ENCODE results near the gene CTH.
"Not testable (repeated sequence)": the region's sequence is repeated elsewhere in the genome, so short reads cannot be mapped to it uniquely, and the experiment has no call there.

The CTH gene

DNA sequence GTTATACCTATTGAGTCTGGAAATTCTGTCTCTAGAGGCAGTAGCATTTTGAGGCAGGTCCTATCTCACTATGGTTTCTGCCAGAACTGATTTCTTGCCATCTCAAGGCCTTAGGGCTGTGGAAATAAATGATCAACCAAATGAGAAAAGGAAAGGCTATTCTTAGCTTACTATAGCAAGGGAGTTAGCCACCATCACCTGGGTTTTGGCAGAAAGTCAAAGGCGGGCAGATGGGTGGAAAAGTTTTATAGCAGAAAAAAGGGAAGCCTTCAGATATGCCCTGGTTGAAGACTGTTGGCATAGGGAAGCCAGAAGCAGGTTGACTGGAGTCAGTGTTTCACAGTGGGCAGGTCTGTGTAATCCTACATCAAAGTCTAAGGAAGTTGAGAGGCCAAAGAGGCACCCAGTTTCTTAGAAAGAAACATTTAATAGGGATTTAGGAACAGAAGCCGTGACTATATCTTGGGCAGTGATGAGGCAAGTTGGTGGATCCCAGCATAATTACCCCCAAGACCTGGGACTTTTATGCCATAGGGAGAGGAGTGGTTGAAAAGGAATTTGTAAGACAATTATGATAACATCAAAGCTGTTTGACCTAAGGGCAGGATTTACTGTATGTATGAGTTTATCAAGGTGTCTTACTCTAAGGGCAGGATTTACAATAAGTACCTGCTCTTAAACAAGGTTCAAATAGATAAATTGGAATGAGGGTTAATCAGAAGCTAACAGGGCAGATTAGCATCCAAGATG is 29.7 kb downstream of the CTH start:
- TF ChIP-seq, protein P1, sequence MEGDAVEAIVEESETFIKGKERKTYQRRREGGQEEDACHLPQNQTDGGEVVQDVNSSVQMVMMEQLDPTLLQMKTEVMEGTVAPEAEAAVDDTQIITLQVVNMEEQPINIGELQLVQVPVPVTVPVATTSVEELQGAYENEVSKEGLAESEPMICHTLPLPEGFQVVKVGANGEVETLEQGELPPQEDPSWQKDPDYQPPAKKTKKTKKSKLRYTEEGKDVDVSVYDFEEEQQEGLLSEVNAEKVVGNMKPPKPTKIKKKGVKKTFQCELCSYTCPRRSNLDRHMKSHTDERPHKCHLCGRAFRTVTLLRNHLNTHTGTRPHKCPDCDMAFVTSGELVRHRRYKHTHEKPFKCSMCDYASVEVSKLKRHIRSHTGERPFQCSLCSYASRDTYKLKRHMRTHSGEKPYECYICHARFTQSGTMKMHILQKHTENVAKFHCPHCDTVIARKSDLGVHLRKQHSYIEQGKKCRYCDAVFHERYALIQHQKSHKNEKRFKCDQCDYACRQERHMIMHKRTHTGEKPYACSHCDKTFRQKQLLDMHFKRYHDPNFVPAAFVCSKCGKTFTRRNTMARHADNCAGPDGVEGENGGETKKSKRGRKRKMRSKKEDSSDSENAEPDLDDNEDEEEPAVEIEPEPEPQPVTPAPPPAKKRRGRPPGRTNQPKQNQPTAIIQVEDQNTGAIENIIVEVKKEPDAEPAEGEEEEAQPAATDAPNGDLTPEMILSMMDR (conservative IDR thresholded peaks at IDR 0.05; ENCODE audit: low read depth, low read length): no peak
- H3K4me3 ChIP-seq (ENCODE audit: low read length): no peak overlapping the region
- no peak for DNase-seq (ENCODE audit: low read depth)

DNA sequence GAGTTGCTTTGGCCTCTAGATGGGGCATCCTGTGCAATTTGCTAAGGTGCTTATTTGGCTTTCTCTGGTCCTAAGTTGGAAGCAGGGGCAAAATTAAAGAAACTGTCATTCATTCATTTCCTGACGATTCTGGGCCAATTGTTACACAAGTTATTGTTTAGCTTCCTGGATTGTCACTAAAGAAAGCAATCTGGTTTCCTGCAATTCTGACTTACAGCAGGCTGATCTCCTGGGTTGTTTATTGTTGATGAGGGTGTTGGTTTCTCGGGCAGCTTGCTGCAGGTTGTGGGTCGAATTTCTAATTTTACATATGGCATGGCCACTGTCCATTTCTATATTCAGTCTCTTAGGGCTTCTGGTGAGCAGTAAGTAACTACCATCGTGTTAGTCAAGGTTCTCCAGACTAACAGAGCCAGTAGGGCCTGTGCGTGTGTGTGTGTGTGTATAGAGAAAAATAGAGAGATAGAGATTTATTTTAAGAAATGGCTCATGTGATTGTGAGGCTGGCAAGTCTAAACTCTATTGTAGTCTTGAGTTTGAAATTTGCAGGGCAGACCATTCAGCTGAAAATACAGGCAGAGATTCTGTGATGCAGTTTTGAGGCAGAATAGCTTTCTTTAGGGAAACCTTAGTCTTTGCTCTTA is 30.4 kb downstream of the CTH start:
- DNase-seq (ENCODE audit: low read depth): no peak
- TF ChIP-seq, protein P1 (conservative IDR thresholded peaks at IDR 0.05; ENCODE audit: low read depth, low read length): no peak
- no peak overlapping the region for H3K4me3 ChIP-seq (ENCODE audit: low read length)

DNA sequence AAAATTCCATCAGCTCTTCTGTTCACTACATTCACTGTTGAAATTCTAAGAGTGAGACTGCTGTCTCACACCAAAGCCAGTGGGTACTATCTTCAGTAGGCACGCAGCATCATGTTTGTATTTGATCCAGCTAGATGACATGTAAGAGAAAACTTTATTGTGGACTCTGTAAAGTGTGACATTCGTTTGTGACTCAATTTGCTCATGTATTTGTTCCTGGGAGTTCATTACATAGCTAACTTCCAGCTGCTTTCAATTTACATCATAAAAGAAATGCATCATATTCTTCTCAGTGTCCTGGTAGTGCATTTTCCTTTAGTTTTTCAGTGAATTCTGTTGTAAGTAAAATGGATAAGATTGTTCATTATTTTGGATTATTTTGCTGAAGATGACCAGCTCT is 31.4 kb downstream of the CTH start:
- no peak overlapping the region for H3K4me3 ChIP-seq (ENCODE audit: low read length)
- TF ChIP-seq, protein P1 (conservative IDR thresholded peaks at IDR 0.05; ENCODE audit: low read depth, low read length): no peak
- no peak for DNase-seq (ENCODE audit: low read depth)

DNA sequence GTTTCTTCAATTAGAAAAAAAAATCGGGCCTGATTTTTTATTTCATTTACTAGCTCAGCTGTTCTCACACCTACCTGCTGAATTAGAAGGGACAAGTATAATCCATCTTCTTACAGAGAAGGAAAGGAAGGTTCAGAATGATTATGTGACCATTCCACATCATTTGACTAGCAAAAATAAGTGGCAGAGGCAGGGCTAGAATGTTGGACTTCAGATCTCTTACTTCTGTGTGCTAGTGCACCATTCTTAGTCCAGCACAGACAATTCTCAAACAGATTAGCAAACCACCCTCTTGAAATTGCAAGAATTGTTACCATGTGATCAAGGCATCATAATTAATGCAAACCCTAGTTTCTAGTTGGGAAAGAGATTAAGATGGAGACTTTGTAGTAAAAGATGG is 32.7 kb downstream of the CTH start:
- H3K4me3 ChIP-seq (ENCODE audit: low read length): no peak overlapping the region
- TF ChIP-seq, protein P1 (conservative IDR thresholded peaks at IDR 0.05; ENCODE audit: low read depth, low read length): no peak
- DNase-seq (ENCODE audit: low read depth): peak; percentile 27

DNA sequence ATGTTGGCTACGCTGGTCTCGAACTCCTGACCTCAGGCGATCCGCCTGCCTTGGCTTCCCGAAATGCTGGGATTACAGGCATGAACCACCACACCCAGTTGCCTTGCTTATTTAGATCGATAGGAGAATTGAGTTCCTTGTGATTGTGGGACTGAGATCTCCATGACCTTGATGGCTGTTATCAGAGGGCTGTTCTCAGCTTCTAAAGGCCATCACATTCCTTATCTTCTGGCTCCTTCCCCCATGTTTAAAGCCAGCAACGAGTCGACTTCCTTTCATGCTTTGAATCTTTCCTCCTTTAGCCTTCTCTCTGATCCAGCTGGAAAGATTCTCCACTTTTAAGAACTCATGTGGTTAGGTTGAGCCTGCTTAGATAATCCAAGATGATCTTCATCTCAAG is 38.0 kb downstream of the CTH start:
- TF ChIP-seq, protein P1 (conservative IDR thresholded peaks at IDR 0.05; ENCODE audit: low read depth, low read length): no peak
- DNase-seq (ENCODE audit: low read depth): no peak
- no peak overlapping the region for H3K4me3 ChIP-seq (ENCODE audit: low read length)

DNA sequence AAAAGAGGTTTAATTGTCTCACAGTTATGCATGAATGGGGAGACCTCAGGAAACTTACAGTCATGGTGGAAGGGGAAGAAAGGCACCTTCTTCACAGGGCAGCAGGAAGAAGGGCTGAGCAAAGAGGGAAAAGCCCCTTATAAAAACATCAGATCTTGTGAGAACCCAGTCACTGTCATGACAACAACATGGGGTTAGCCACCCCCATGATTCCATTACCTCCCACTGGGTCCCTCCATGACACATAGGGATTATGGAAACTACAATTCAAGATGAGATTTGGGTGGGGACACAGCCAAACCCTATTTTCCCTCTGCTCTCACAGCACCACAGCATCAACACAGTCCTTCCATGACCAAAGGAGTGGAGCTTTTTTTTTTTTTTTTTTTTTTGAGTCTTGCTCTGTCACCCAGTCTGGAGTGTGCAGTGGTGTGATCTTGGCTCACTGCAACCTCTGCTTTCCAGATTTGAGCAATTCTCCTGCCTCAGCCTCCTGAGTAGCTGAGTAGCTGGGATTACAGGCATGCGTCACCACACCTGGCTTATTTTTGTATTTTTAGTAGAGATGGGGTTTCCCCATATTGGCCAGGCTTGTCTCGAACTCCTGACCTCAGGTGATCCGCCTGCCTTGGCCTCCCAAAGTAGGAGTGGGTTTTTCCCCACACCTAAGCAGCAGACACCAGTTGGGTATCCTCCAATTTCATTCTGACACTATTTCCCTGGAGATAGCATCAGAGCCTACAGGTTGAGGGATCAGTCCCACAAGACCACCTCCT is 41.3 kb downstream of the CTH start:
- not testable (repeated sequence) for DNase-seq (ENCODE audit: low read depth); H3K4me3 ChIP-seq (ENCODE audit: low read length)

DNA sequence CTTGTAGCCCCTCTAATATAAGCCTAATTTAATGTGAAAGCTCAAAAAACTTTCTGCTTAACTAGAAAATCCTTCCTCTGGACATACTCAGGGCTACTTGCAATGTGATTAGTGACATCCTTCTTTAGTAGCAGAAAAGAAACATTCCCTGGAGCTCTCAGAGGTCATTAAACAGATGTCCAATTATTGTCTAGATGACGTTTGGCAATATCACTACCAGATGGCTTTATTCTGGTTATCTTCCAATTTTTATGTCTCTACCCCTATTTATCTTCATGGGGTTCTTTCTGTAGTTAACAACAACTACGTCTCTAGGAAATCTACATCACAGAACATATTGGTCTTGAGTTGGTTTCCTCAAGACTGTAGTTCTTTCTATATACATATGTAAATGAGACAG is 44.2 kb downstream of the CTH start:
- TF ChIP-seq, protein P1 (conservative IDR thresholded peaks at IDR 0.05; ENCODE audit: low read depth, low read length): no peak
- no peak for DNase-seq (ENCODE audit: low read depth)
- no peak overlapping the region for H3K4me3 ChIP-seq (ENCODE audit: low read length)

All from retinal pigment epithelial cell (primary cell).